Thymus (tissue), 11 donors: ENCODE results near the gene FGFR4. TPM values are rescaled to one million over a fixed set of nuclear protein-coding genes. Genes with fewer than 3 reads are reported as not detected.

Experiments used
- DNase-seq, 9 donors: peaks; one replicate each; pipeline ENCODE4 v3.0.0-alpha.2; 2013; ENCODE audit warnings: low spot score in 9 of 9, low read depth in 6 of 9, missing footprints in 1 of 9
- H3K27ac ChIP-seq, 2 donors: one replicate each; pipeline ENCODE4 v1.5.1; 2013; ENCODE audit warnings: control low read depth in 1 of 2, low read depth in 1 of 2, low read length in 1 of 2, mild to moderate bottlenecking in 1 of 2, moderate library complexity in 1 of 2
- H3K27me3 ChIP-seq, 2 donors: one replicate each; pipeline ENCODE4 v1.5.1; 2013; ENCODE audit warnings: low read length in 1 of 2; ENCODE audit not compliant: control insufficient read depth in 2 of 2, insufficient read depth in 1 of 2
- H3K36me3 ChIP-seq, 2 donors: one replicate each; pipeline ENCODE4 v1.5.1; 2013; ENCODE audit warnings: low read length in 1 of 2, mild to moderate bottlenecking in 1 of 2, moderate library complexity in 1 of 2; ENCODE audit not compliant: control insufficient read depth in 2 of 2, insufficient read depth in 2 of 2
- H3K4me1 ChIP-seq, 2 donors: one replicate each; pipeline ENCODE4 v1.5.1; 2013; ENCODE audit warnings: low read length in 2 of 2; ENCODE audit not compliant: control insufficient read depth in 2 of 2, insufficient read depth in 2 of 2
- H3K4me3 ChIP-seq, 2 donors: one replicate each; pipeline ENCODE4 v1.5.1; 2013; ENCODE audit warnings: low read length in 2 of 2, control low read depth in 1 of 2, mild to moderate bottlenecking in 1 of 2
- H3K9me3 ChIP-seq, 2 donors: one replicate each; pipeline ENCODE4 v1.5.1; 2013; ENCODE audit warnings: low read length in 1 of 2, mild to moderate bottlenecking in 1 of 2; ENCODE audit not compliant: control insufficient read depth in 2 of 2, insufficient read depth in 1 of 2
- WGBS: extraction: QIAGEN DNeasy Blood & Tissue Kit; methylation state at CpG from one replicate; pipeline ENCODE4 v1.1.7; 2013; 5-methylcytosine and 5-hydroxymethylcytosine counted together
- polyA plus RNA-seq: library from polyadenylated mRNA; stranded (reverse); fragments of 200-250 nt; gene quantifications from one replicate; pipeline ENCODE4 v1.2.3, GENCODE V29; 2013
- total RNA-seq: library from RNA; stranded (reverse); fragments of 120-200 nt; gene quantifications from one replicate; pipeline ENCODE4 v1.2.4, GENCODE V29; 2013
- donor health status: healthy.

Gene FGFR4
- total and polyA plus RNA-seq, 2 donors: 0.28 to 1.7 TPM

- Histone ChIP-seq H3K9me3 (no peaks in the 10 kb centered on the region), H3K4me1 (peaks cover 10 to 11% of the 10 kb centered on the region in 2 donors), H3K27ac (no peak overlapping the region), H3K27me3 (peaks cover 6 to 43% of the 10 kb centered on the region in 2 donors), H3K36me3 (no peaks in the 10 kb centered on the region), H3K4me3 (no peak overlapping the region)
- WGBS: 95% methylated on average over 3 of the region's 3 CpGs
- no peak for DNase-seq
Observed at GRCh38 chr5:177091232-177091631, 4.5 kb downstream of the FGFR4 start.

GRCh38 chr5:177092178-177093081, 5.7 kb downstream of the FGFR4 start:
- H3K27me3 ChIP-seq: peaks cover 4 to 35% of the 10 kb centered on the region in 2 donors
- H3K4me1 ChIP-seq: peaks cover 4% of the 10 kb centered on the region in 2 donors
- WGBS: 94% methylated on average over 32 of the region's 32 CpGs
- no peaks in the 10 kb centered on the region for H3K9me3 ChIP-seq
- no peak for DNase-seq
- no peak overlapping the region for H3K4me3 ChIP-seq
- H3K36me3 ChIP-seq: no peaks in the 10 kb centered on the region
- H3K27ac ChIP-seq: no peak overlapping the region

GRCh38 chr5:177093082-177093712, 6.5 kb downstream of the FGFR4 start:
- Histone ChIP-seq H3K4me3 (no peak overlapping the region), H3K4me1 (no peaks in the 10 kb centered on the region), H3K27me3 (peaks cover 2 to 29% of the 10 kb centered on the region in 2 donors), H3K36me3 (no peaks in the 10 kb centered on the region), H3K9me3 (no peaks in the 10 kb centered on the region), H3K27ac (no peak overlapping the region)
- no peak for DNase-seq
- WGBS: 97% methylated on average over 40 of the region's 40 CpGs

- DNase-seq: no peak
- 97% methylated on average over 6 of the region's 6 CpGs for WGBS
- H3K4me3 ChIP-seq: no peak overlapping the region
- peaks cover 0 to 23% of the 10 kb centered on the region in 2 donors for H3K27me3 ChIP-seq
- no peaks in the 10 kb centered on the region for H3K36me3 ChIP-seq
- H3K27ac ChIP-seq: no peak overlapping the region
- no peaks in the 10 kb centered on the region for H3K9me3 ChIP-seq
- no peaks in the 10 kb centered on the region for H3K4me1 ChIP-seq
Observed at GRCh38 chr5:177093803-177094202, 7.1 kb downstream of the FGFR4 start.

- no peaks in the 10 kb centered on the region for H3K36me3 ChIP-seq
- WGBS: 89% methylated on average over 12 of the region's 12 CpGs
Observed at GRCh38 chr5:177094224-177095087, 7.7 kb downstream of the FGFR4 start.

GRCh38 chr5:177095088-177095669, 8.5 kb downstream of the FGFR4 start:
- Histone ChIP-seq H3K4me1 (no peaks in the 10 kb centered on the region), H3K36me3 (no peaks in the 10 kb centered on the region), H3K9me3 (no peaks in the 10 kb centered on the region), H3K27ac (no peak overlapping the region), H3K27me3 (peaks cover 0 to 13% of the 10 kb centered on the region in 2 donors), H3K4me3 (no peak overlapping the region)
- DNase-seq: no peak
- 94% methylated on average over 28 of the region's 28 CpGs for whole genome bisulfite sequencing

More at GRCh38 chr5:177094224-177095087, 7.7 kb downstream of the FGFR4 start:
- no peak overlapping the region for H3K4me3 ChIP-seq
- no peaks in the 10 kb centered on the region for H3K4me1 ChIP-seq
- no peak for DNase-seq
- no peak overlapping the region for H3K27ac ChIP-seq
- peaks cover 0 to 17% of the 10 kb centered on the region in 2 donors for H3K27me3 ChIP-seq
- H3K9me3 ChIP-seq: no peaks in the 10 kb centered on the region

- Histone ChIP-seq H3K36me3 (no peaks in the 10 kb centered on the region), H3K27me3 (peaks cover 0 to 14% of the 10 kb centered on the region in 2 donors), H3K27ac (no peak overlapping the region), H3K4me3 (no peak overlapping the region), H3K4me1 (no peaks in the 10 kb centered on the region), H3K9me3 (no peaks in the 10 kb centered on the region)
- WGBS: 93% methylated on average over 29 of the region's 29 CpGs
- no peak for DNase-seq
Observed at GRCh38 chr5:177096162-177097015, 9.7 kb downstream of the FGFR4 start.
